H1 (cell line): Measurements from ENCODE around the gene YBX2. TPM values are rescaled to one million over a fixed set of nuclear protein-coding genes. Genes with fewer than 3 reads are reported as not detected.

ENCODE experiments used
- ASH2L ChIP-seq: fragments of 200-600, 300-600 bp; sonication (generic); IDR thresholded peaks from one replicate; pipeline ENCODE4 v1.7.1; 2017; ENCODE audit warnings: low read length
- SP4 ChIP-seq: IDR thresholded peaks from 2 replicates; pipeline ENCODE4 v1.6.1; 2012; ENCODE audit warnings: low read length, inconsistent platforms
- SRF ChIP-seq: IDR thresholded peaks from 2 replicates; pipeline ENCODE4 v1.6.1; 2011; ENCODE audit warnings: mild to moderate bottlenecking, low read depth, low read length, moderate library complexity
- SUZ12 ChIP-seq: fragments of 200-600 bp; sonication (generic); IDR thresholded peaks from 2 replicates; pipeline ENCODE4 v1.6.1; 2012; ENCODE audit warnings: mild to moderate bottlenecking, inconsistent platforms, low read length, moderate library complexity, mixed read lengths
- YY1 ChIP-seq: IDR thresholded peaks from 2 replicates; pipeline ENCODE4 v1.6.1; 2011; ENCODE audit warnings: low read depth, mild to moderate bottlenecking, low read length
- polyA plus RNA-seq, 7 experiments: library from polyadenylated mRNA; depleted of rRNA in 3 of 7; stranded (reverse) in 5 of 7; unstranded in 2 of 7; fragments of >200 nt in 5 of 7; fragments of 200-250 nt in 2 of 7; gene quantifications; 1 replicate in 5 of 7; 2 replicates in 1 of 7; 4 replicates in 1 of 7; pipeline versions ENCODE4 v1.2.1 to v1.2.3, GENCODE V29; 2011 to 2013; ENCODE audit warnings: missing spikeins in 2 of 7, mixed read lengths in 2 of 7
- total RNA-seq: library from RNA; stranded (reverse); fragmentation: NEBNext Ultra II Directional; extraction: Animal tissue kit (Norgen Biotek cat#: 25700); gene quantifications from 2 replicates; pipeline ENCODE4 v1.2.1, GENCODE V29; 2021

The YBX2 gene
- total and polyA plus RNA-seq, 2 of the 8 experiments (the other 6 are each of a cell fraction or from before 2014, with no cell fraction given) = 19.2 to 30.5 TPM

DNA sequence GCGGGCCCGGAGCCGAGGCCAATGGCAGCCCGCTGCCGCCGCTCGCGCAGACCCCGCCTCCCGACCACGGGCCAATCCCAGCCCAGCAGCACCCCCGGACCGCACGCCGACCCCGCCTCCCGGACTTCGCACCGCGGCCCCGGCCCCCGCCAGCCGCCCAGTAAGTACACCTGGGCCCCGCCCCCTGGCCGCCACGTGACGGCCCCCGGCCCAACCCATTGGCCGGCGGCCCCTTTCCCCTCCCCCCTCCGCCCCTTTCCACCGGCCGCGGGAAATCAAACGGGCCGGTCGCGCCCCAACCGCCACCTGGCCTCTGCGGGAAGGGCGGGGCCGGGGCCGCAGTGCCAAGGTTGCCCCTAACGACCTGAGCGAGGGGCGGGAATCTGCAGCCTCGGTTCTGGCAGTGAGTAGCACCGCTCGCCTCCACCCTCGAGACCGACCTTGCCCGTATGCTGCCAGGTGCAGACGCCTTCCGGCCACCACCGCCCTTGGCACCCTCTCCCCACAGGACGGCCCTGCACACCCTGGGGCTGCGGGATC is at the start of gene YBX2 (continued):
- TF ChIP-seq ASH2L (peak; percentile 34), SRF (no peak), YY1 (no peak), SUZ12 (no peak), SP4 (no peak)
